AG09319 (cell line): ENCODE data around the gene CST9.

Experiments
- DNase-seq: peaks from one replicate; pipeline ENCODE4 v3.0.0-alpha.2; 2010; ENCODE audit warnings: low read depth; ENCODE audit errors: extremely low read depth
- TF ChIP-seq, protein P1 (sequence below): IDR thresholded peaks from 2 replicates; pipeline ENCODE4 v1.5.1; 2011; ENCODE audit warnings: low read depth, mild to moderate bottlenecking, inconsistent platforms, low read length, moderate library complexity

CST9 gene

DNA sequence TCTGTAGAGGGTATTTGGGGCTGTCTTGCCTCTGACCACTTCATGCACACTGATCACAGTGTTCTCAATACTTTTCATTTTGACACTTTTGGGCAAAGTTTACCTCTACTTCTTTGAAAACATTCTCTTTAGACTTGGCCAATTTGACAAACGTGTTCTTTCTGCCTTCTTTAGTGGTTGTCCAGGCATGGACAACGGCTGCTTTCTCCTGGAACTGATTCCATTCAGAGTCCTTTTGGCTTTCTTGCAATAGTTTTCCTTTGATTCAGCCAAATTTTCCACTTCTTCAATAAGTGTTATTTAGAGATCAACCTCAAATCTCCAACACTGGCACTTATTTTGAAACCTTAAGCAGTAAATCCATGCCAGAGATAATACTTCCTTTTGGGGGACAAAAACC lies 6.7 kb upstream of the CST9 start:
- DNase-seq: no peak
- TF ChIP-seq, protein P1, sequence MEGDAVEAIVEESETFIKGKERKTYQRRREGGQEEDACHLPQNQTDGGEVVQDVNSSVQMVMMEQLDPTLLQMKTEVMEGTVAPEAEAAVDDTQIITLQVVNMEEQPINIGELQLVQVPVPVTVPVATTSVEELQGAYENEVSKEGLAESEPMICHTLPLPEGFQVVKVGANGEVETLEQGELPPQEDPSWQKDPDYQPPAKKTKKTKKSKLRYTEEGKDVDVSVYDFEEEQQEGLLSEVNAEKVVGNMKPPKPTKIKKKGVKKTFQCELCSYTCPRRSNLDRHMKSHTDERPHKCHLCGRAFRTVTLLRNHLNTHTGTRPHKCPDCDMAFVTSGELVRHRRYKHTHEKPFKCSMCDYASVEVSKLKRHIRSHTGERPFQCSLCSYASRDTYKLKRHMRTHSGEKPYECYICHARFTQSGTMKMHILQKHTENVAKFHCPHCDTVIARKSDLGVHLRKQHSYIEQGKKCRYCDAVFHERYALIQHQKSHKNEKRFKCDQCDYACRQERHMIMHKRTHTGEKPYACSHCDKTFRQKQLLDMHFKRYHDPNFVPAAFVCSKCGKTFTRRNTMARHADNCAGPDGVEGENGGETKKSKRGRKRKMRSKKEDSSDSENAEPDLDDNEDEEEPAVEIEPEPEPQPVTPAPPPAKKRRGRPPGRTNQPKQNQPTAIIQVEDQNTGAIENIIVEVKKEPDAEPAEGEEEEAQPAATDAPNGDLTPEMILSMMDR: no peak

DNA sequence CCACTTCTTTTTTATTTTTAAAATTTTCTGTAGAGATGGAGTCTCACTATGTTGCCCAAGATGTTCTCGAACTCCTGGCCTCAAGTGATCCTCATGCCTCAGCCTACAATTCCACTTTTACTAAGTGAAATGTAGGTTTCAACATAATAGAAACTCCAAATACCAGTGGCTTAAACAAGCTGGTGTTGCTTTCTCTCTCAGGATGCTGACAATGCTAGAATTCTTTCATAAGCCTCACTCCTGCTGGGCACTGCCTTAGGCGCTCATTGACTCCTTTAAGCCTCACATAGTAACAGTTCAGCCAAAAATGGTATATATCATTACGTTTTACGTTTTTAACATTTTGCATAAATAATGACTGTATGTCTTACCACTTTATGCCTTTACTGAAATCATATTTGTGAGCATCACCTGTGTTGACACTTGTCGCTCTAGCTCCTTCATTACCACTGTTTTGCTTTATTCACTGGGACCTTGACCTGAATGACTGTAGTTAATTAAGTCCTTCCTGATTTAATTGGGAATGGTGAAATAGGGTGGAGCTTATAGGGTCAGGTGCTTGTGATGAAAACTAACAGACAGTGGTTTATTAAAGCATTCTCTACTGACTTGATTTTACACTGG lies 3.9 kb upstream of the CST9 start:
- DNase-seq: no peak
- TF ChIP-seq, protein P1: no peak

DNA sequence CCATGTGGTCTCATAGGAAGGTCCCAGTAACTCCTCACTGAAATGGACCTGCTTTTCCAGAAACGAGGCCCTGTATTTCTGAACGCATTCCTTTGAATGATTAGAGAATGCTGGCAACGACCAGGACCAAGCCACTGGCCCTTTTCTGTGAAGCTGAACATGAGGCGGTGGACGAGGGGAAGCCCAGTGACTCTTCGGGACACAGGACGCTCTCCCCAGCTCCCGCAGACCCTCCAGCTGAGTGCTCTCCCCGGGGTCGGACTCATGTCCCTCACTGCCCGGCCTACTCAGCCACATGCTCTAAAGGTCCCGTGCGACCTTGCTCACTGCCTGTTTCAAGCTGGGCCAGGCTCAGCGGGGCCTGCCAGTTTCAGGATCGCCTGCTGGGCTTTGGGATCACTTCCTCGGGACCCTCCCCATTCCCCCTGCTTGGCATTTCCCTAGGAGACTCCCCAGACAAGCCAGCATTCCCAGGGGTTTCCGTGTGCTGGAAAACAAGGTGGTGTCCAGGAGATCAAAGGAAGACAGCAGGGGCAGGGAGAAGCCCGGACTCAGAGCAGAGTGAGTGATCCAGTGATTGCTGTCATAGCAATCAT lies 2.6 kb upstream of the CST9 start:
- TF ChIP-seq, protein P1: no peak
- no peak for DNase-seq

DNA sequence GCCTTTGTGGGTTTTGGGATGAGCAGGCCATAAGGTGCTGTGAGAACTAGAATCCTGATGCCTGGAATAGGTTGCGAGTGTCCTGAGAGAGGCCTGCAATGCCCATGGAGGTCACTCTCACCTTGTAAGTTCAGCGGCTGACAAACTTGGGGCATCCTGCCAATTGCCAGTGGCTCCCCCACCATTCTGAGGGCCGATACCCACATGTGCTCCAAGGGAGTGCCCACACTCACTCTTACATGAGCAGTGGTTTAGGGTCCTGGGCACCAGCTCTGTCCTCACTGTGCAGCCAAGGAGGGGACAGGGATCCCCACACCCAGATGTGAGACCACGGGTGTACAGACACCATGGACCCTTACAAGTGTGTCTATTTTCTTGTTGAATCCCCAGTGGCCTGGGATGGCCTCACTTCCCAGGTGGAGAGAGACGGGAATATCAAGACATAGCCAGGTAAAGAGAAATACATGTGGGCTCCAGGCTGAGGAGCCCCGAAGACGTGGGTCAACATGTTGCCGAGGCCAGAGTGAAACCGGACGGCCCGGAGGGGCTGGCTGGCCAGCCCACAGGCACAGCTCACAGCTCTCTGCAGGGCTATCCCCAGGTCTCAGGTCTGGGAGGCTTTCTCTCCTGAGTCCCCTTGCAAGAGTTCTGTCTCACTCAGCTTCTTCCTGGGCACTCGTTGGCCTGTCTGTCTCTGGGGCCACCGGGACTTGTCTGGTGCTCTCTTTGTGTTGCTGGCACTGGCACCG lies 2.0 kb upstream of the CST9 start:
- TF ChIP-seq, protein P1: no peak
- no peak for DNase-seq

DNA sequence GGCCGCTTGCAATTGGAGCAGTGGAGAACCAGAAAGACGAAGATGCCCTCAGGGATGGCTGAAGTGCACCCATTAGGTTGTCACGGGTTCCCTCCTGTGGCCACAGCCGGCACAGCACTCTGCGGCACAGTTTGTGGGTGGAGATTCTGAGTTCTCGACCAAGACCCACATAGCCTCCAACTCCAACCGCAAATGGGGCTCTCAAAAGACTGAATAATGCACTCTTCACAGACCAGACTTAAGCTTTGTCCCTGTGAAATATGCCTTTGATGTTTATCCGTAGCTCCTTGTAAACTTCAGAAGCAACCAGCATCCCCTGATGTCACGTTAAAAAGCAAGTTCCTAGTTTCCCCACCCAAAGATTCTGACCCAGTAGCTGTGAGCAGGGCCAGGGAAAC lies 934 bp upstream of the CST9 start:
- TF ChIP-seq, protein P1: peak; percentile 98
- peak; percentile 49 for DNase-seq

DNA sequence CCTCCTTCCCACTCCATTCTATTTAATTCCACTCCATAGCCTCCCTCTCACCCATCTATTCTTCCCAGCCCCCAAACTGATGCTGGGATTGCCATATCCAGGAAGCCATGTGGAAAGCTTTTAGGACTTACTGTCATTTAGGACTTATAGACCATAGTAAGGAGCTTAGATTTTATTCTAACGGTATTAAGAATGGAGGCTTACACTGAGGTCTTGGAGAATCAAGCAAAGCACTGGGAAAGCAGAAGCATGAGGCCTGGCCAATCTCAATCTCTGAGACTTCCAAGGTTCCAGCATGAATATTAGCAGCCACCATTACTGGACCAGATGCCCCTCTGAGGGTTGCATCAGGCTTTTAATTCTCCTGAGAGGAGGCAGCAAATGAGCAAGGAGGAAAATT lies 1.4 kb downstream of the CST9 start:
- no peak for DNase-seq
- TF ChIP-seq, protein P1: no peak

DNA sequence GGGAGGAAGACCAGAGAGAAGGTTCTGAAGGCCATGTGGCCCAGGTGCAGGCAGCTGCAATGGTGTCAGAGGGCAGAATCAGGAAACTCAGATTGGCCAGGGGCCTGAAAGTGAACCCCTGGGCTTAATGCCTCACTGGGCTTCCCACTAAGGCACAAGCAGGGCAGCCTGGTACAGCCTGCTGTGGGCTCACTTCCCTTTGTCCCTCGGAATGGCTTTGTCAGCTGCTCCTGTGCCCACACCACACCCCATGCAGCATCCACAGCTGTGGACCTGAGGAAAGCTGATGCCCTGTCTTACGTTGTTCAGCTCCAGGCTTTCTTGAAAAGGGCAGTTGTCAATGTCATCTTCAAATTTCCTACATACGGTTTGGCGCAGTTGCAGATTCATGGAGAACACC lies 2.4 kb downstream of the CST9 start:
- TF ChIP-seq, protein P1: no peak
- DNase-seq: no peak
